NCI-H2227 (cell line): Measurements from ENCODE around the gene RPTOR.

Source experiments
- DNase-seq: peaks from one replicate; lab custom pipeline; 2025; ENCODE audit not compliant: unreplicated experiment; lab: John Stamatoyannopoulos, UW

RPTOR gene

DNA sequence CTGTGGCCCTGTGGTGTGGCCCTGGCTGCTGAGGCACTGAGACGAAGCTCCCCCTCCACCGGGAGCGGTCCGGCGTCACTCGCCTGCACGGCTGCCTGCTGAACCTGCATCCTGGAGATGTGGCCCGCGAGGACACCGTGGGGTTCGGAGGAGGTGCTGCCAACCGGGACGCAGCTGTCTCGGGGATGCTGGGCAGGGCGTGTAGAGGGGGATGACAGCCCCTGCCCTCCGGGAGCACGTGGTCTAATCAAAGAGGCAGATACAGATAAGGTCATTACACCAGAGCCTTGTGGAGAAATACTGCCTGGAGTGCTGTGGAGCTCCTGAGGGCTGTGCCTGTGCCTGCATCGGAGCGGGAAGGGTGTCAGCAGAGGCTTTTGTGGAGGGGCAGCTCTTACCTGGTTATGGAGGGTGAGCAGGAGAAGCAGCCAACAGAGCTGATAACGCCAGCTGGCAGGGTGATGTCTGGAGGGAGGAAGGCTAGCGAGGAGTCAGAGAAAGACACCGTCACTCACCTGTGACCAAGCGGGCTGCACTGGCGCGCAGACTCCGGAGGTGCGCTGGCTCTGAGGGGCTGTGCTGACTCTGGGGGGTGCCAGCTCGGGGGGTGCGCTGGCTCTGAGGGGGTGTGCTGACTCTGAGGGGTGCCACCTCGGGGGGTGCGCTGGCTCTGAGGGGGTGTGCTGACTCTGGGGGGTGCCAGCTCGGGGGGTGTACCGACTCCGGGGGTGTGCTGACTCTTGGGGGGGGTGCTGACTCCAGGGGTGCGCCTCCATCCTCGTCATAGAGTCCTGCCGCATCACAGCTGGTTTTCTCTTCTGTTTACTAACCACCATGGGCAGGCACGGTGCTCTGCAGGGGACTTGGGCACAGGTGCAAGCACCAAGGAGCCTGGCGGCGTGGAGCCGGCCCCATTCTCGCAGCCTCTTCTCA, 342.3 kb downstream of the RPTOR start:
- no peak for DNase-seq

DNA sequence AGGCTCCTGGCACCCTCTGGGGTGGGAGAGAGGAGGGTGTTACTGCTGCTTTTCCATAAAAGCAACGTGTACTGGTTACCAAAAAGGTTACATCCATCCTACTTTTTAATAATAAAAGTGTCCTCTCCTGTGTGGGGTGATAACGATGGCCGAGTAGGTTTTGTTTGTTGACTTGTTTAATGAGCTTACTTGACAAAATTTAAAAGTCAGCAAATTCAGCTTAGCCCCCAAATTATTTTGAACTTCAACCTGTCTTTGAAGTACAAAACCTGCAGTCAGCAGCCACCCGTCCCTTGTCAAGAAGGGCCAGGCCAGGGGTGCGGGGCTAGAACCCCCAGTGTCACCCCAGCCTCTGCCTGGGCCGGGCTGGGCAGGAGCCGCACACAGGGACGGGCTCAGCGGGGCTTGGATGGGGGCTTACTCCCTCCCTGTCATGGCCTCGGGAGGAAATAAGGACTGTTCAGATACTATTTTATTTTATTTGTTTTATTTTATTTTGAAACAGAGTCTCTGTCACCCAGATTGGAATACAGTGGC, 343.1 kb downstream of the RPTOR start:
- DNase-seq: no peak

DNA sequence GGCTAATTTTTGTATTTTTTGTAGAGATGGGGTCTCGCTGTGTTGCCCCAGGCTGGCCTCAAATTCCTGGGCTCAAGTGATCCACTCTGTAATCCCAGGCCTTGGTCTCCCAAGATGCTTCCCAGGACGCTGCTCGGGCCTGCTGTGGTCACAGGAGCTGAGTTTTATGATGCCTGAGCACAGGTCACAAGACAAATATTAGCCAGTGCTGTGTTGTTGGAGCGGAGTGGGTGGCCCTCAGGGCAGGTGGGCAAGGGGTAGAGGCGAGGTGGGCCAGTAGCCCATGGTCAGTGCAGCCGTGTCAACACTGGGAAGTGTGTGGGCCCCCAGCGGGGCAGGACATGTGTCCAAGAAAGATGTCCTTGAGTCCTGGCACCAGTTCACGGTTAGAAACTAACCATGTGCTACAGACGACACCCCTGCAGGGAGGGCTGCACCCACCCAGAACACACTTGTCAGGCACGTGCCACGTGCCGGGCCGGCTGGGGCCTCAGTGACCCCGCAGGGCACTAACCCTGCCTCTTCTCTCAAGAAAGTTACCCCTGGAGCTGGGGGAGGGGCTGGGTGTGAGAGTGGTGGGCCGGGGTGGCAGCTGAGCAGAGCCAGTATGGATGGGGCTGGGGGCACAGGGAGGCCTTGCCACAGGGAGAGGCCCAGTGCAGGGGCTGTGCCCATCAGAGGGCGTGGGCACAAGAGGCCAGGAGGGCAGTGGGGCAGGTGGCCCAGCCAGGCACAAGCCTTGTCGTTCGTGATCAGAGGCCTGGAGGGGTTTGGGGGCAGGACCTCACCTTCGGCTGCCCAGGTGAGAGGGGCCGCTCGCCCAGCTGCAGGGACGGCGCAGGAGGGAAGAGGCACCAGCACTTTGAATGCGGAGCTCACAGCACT, 343.9 kb downstream of the RPTOR start:
- DNase-seq: no peak

DNA sequence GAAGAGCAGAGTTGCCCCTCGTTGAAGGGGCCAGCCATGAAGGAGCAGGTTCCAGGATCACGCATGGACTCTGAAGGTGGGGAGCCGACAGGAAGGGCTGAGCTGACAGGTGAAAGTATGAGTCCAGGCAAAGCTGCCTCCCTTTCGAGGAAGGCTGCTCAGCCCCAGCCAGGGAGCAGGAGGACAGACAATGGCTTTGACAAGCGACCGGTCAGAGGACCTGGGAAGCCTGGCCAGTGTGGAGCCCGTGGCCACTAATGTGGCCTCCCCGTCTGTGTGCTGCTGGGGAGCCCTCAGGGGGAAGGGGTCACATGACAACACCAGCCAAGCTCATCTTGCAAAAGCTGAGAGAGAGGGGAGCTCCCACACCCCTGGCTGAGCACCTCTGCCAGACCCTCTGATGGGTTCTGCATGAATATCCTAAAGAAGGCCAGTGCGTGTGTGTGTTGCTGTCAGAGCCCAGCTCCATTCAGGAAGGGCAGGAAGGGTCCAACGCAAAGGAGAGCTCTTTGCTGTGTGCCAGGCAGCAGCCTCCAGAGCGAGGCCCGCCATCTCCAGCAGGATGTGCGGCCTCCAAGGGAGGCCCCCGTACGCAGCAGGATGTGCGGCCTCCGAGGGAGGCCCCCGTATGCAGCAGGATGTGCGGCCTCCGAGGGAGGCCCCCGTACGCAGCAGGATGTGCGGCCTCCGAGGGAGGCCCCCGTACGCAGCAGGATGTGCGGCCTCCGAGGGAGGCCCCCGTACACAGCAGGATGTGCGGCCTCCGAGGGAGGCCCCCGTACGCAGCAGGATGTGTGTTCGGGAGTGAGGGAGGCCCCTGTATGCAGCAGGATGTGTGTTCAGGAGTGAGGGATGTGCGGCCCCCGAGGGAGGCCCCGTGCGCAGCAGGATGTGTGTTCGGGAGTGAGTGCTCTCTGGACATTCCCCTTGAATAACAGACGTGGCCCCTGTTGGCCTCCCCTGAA, 344.9 kb downstream of the RPTOR start:
- DNase-seq: no peak

DNA sequence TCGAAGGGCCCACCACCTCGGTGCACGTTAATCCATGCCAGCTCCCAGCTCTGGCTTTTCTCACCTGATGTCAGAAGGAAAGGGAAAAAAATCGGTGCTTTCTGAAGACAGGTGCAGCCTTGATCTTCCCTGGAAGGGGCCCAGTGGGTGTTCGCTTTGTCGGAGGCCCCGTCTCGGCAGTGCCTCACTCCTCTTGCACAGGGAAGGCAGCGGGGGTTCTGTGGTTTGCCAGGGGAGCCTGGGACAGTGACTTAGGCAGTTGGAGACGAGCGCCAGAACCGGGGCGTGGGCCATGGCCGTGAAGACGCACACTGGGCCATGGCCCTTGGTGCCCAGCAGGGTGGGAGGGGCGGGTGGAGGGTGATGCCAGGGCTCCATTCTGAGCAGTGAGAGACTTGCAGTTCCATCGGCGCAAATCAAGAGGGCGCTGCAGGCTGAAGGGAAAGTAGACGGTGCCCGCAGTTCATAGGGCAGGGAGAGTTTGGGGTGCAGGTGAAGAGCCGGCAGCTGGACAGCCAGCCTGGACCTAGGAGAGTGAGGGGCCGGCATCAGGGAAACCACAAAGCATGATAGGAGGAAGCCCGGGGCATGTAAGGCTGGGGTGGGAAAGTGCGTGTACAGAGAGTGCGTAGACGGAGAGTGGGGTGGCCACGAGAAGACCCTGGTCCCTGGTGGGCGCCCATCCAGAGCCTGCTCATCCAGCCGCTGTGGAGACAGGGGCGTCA, 345.7 kb downstream of the RPTOR start:
- DNase-seq: no peak

DNA sequence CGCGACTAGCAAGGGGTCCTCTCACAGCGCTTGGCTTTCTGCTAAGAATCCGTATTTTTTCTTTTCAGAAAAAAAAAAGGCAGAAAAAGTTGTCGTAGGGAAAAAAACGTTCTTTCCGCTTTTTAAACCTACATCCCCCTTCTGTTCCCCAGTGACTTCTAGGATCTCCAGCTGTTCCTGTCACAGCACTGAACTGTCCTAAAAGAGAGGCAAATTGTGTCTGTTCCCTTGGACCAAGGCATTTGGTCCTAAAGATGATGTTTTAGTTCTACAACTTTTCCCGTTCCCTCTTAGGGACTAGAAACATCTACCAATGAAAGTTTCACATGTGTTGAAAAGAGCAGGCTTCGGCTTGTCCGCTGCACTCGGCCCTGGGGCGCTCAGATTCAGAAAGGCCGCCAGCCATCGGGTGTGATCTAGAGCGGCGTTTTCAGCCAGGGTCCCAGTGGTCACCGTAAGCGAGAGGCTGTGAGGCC, 346.3 kb downstream of the RPTOR start:
- no peak for DNase-seq

DNA sequence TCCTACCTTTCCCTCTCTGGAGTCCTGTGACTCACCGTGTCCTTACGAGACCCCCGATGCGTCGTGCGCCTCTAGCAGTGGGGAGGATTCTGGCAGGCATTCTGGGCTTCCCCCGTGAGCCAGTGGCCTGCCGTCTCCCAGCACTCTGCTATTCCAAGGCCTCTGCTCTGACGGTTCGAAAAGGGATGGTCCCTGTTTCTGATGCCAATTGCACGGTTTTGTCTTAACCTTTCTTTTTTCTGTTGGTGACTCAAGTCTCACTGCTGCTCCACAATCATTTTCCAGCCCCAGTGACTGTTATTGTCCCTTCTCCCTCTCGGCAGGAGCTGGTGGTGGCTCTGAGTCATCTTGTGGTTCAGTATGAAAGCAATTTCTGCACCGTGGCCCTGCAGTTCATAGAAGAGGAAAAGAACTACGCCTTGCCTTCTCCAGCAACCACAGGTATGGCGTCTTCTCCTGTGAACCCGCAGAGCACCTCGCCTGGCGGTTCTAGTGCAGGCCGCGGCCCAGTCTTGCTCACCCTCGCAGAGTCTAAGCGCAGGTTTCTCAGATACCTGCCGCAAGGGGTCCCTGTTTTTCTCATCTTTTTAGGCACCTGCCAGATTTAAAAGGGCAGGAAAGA, 346.9 kb downstream of the RPTOR start:
- DNase-seq: no peak

DNA sequence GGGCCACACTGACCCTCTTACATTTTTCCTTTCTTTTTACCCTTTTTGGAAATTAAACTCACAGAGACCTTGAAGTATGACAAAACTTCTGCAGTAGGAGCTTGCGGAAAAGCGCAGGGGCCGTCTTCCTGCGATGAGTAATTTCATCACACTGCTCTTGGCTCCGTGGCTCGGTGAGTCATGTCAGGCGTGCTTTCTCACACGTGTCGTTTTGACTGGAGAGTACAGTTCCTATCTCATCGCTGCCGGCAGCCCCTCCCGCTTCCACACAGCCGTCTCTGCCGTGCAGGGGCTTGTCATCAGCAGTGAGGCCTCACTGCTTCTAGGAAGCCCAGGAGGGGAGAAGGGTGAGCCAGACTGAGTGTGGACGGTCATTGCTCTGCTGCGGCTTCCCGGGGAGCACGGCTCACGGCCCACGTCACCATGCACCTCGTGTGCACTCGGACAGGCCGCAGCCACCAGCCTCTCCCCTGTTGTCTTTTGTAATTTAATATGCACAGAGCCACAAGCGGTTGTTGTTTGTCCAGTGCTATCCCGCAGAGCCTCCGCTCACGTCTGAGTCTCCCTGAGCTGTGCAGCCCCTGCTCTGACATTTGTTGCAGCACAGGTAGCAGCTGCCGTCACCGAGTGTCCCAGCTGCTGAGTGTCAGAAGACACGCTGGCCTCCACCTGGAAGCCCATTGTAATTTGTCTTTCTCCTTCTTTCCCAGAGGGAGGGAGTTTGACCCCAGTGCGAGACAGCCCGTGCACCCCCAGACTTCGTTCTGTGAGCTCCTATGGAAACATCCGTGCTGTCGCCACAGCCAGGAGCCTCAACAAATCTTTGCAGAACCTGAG, 347.6 kb downstream of the RPTOR start:
- no peak for DNase-seq

DNA sequence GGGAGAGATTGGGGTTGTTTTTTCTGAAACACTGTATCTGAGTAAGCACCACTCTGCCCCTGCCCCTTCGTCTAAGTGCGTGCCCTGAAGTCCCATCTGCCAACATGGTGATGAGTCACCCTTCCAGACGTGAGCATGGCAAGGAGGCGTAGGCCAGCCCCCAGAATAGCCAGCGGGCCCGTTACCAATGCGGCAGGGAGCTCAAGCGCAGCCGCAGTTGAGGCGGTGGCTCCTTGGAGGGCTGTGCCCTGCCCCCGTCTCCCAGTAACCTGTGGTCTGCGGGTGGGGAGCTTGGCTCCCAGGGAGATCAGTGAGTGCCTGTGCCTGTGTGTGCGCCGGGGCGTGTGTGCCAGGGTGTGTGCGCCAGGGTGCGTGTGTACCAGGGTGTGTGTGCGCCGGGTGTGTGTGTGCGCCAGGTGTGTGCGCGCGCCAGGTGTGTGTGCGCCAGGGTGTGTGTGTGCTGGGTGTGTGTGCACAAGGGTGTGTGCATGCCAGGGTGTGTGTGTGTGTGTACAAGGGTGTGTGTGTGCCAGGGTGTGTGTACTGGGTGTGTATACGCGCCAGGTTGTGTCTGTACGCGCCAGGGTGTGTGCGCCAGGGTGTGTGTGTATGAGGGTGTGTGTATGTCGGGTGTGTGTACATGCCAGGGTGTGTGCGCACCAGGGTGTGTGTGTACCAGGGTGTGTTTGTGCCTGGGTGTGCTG, 348.4 kb downstream of the RPTOR start:
- no peak for DNase-seq

DNA sequence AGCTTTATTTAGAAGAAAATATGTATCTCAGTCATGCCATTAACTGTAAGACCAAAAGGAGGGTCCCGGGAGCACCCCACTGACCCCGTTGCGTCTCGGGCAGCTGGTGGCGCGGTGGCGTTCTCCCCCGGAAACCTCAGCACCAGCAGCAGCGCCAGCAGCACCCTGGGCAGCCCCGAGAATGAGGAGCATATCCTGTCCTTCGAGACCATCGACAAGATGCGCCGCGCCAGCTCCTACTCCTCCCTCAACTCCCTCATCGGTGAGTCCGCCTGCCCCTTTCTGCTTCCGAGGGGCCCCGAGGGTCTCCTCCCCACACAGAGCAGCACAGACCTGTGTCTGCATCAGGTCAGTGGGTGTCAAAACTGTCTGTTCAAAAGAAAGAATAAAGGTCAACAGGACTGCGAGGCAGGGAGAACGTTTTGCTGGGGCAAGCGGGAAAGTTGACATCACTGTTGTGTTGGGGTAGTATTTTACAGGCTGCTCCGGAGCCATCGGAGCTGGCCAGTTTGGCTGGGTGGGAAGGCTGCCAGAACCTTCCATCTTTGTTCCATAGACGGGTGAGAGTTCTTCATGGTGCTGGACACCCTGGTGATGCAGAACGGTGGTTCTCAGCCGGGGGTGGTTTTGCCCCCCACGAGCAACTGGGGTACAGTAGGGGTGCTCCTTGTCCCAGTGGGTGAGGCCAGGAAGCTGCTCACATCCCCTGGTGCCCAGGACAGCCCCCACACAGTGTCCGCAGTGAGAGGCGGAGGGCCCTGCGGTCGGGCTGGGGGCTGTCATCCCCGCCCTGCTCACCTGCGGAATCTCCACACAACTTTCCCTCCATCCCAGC, 349.2 kb downstream of the RPTOR start:
- no peak for DNase-seq

DNA sequence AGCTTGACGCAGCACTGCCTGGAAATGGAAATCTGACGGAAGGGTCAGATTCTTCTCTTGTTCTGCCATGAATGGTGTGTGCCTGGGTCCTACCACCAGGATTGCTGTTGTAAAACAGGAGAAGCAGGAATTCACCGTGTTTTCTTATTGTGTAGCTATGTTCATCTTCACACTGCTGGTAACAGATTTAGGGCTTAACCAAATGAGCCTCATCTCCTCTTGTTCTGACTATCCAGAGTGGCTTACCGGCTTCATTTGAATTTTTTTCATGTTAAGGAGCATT, 349.7 kb downstream of the RPTOR start:
- no peak for DNase-seq

DNA sequence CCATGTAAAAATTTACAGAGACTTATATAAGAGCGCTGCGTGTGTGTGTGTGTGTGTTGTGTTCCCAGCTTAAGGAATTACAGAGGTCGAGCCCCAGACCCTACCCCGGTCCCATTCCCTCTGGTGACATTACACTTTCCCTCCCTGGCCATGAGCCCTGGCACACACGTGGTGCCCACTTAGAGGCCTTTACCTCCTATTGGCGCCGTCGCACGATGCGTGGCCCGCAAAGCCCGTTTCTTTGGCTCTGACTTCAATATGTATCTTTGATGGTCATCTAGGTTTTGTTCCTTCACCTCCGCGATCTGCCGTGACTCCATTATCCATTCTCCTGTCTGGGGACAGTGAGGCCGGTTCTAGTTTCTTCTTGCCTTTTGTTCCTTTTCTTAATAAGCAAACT, 350.1 kb downstream of the RPTOR start:
- no peak for DNase-seq

DNA sequence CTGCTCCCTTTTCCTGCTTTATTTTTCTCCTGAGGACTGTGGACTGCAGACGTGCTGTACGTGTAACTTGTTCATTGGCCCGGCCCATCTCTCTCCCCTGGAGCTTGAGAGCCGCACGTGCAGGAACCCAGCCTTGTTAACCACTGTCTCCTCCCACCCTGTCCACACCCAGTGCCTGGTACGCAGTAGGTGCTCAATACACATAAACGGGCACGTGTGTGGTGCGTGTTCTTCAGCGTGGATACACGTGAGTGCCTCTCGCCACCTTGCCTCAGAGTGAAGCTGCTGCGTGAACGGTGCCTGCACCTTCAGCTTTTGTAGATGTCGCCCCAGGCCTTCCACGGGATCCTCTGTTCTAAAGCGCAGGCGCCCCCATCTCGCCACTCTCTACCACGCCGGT, 350.7 kb downstream of the RPTOR start:
- no peak for DNase-seq

DNA sequence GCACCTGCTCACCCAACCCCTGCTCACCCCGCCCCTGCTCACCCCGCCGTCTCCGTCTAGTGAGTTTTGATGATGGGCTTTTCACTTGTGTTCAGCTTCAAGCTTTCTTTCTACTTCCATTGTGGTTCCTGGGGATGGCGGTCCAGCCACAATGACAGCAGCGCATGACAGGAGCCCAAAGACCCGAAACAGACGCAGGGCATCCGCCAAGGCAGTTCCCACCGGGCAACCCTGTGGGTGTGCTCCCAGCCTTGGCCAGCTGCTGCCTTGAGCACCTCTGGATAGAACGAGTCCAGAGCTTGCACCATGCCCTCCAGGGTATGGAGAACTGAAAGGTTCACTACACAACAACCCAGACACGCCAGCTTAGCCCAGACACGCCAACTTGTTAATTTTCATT, 354.1 kb downstream of the RPTOR start:
- DNase-seq: no peak

DNA sequence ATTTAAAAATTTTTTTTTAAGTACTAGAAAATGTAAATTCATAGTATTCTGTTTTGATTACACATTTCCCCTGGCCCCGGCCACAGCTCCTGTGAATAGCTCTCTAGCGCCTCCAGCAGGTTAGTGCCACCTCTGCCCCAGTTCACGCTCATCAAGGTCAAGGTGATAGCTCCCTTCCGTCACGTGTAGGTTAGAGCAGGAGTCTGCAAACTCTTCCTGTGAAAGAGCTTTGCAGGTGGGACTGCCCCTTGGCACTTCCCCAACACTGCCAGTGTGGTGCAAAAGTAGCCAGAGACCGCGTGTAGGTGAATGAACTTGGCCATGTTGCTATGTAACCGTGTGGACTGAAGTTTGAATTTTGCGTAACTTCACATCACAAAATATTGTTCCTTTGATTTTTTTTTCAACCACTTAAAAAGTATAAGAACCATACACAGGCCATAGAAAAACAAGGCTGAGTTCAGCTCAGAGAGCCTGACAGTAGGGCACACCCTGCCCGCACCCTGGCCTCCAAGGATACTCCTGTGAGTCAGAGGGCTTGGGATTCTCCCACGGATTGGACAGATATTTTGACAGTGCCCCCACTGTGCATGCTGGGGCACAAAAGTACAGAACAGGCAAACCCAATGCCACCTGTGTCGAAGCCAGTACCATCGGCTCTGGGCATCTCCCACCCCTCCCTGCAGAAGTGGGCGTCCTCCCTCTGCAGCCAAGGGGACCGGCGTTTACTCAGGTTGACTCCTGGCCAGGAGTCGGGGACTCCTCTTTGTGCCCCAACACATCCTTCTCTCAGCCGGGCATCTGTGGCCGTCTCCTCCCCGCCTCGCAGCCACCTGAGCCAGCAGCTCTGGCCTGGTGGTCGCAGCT, 355.0 kb downstream of the RPTOR start:
- no peak for DNase-seq

DNA sequence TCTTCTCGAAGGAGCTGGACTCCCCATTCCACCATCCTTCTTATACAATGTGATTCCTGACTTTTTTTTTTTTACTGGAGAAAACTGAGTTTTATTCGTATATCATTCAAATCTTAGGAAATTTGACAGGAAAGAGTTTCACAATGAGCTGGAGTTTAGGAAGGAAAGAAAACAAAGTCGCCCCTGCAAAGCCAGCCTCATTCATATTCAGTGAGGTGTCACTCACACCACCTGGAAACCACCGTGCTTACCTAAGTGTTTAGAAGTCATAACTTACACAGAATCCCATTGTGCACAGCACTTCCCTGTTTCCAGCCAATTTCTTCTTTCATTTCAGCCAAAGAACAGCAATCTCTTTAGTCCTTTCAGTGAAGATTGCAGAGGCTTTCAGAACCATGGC, 356.7 kb downstream of the RPTOR start:
- no peak for DNase-seq
